NK-92 (cell line): ENCODE results near the gene CYSRT1.

ENCODE experiments used
- DNase-seq: peaks from one replicate; lab custom pipeline; 2025; ENCODE audit not compliant: unreplicated experiment; lab: John Stamatoyannopoulos, UW

The CYSRT1 gene

GRCh38 chr9:137205126-137206069 is 19.6 kb upstream of the CYSRT1 start, which contains the start of the genes NDOR1 and TMEM203:
Gene NDOR1, plus strand, starts transcription at chr9:137205700. Its CDS starts 78 bp downstream, at chr9:137205778.
Gene TMEM203, minus strand, starts transcription at chr9:137205648. Its CDS starts 234 bp downstream, at chr9:137205414.
- peak; percentile 71 for DNase-seq

- DNase-seq = no peak
Observed at GRCh38 chr9:137206602-137207001, 18.4 kb upstream of the CYSRT1 start.

- no peak for DNase-seq
Observed at GRCh38 chr9:137211532-137211931, 13.4 kb upstream of the CYSRT1 start.

- DNase-seq = no peak
Observed at GRCh38 chr9:137212520-137212919, 12.5 kb upstream of the CYSRT1 start.

- no peak for DNase-seq
Observed at GRCh38 chr9:137213160-137214060, 11.6 kb upstream of the CYSRT1 start.

DNA sequence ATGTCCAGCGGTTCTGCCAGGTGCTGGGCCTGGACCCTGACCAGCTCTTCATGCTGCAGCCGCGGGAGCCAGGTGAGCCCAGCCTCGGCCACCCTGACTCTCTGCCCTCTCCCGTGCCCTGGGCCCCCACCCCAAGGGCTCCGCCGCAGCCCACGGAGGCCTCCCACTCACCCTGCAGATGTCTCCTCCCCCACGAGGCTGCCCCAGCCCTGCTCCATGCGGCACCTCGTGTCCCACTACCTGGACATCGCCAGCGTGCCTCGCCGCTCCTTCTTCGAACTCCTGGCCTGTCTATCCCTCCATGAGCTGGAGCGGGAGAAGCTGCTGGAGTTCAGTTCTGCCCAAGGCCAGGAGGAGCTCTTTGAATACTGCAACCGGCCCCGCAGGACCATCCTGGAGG is 10.4 kb upstream of the CYSRT1 start:
- no peak for DNase-seq

- DNase-seq = no peak
Observed at GRCh38 chr9:137215196-137215986, 9.6 kb upstream of the CYSRT1 start.

GRCh38 chr9:137216188-137216965 is 8.6 kb upstream of the CYSRT1 start:
- DNase-seq = no peak

- no peak for DNase-seq
Observed at GRCh38 chr9:137217276-137218211, 7.4 kb upstream of the CYSRT1 start.

DNA sequence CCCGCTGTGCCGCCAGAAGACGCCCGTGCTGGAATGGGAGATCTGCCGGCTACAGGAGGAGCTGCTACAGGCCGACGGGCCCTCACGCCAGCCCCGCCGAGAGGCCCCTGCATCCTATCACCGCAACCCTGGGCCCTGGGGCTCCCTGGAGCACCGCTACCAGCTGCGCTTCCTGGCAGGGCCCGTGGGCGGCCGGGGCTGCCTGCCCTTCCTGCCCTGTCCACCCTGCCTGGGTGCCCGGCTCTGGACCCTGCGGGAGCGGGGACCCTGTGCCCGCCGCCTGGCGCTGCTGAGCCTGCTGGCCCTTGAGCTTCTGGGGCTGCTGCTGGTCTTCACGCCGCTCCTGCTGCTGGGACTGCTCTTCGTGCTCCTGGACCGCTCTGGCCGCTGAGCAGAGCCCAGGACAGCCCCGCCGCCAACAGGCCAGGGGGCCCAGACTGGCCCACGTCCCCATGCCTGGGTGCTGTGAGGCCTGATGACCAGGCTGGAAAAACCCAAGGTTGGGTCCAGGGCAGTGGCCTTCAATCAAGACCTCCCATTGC is 6.7 kb upstream of the CYSRT1 start:
- no peak for DNase-seq

GRCh38 chr9:137218754-137219271 is 6.2 kb upstream of the CYSRT1 start:
- no peak for DNase-seq

DNA sequence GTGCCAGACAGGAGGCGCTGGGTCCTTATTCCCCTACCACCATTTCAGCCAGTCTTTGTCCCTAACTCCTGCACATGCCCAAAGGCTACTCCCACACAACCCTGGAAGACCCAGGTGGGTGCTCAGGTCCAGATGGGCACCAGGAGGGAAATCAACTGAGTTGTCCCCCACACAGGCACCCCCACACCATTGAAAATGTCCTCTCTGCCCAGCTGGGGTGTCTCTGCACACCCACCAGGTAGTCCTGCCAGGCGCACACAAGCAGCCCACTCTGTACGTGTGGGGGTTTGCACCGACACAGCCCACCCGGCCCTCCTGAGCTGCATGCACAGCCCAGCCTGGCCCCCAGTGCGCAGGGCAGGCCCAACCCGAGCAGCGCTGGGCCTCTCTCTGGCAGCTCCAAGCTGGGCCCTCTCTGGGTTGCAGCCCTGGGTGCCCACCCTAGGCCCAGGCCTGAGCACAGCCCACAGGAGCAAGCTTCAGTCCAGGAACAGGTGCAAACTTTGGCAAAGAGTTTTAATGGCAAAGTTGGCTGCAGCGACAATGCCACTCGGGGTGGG is 5.1 kb upstream of the CYSRT1 start:
- no peak for DNase-seq

DNA sequence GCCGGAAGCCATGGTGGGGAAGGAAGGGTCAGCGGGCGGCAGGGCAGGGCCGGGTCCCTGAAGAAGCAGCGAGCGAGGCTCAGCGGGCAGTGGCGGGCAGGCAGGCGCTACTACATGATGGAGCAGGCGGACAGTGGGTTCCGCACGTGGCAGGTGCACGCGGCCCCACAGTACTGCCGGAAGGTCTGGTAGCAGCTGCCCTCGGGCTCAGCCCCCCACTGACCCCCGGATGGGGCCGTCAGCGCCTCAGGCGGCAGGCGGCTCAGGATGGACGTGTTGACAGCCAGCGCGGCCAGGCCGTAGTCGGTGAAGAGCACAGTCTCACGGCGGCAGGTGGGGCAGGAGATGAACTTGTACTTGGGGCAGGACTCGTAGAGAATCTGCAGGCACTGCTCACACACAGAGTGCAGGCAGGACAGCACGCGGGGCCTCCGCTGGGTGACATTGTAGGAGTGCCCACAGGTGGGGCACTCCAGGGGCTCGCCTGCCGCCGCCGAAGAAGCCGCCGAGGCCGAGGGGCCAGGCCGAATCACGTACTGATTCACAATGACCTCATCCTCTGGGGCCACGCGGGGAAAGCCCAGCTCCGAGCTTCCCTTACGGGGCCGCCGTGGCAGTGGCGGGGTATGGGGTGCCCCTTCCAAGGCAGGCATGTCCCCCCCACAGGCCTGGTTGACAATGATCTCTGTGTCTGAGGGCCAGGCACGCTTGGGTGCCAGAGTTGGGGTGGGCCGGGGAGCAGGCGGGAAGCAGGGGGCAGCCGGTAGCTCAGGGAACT is 4.5 kb upstream of the CYSRT1 start:
- DNase-seq = no peak

DNA sequence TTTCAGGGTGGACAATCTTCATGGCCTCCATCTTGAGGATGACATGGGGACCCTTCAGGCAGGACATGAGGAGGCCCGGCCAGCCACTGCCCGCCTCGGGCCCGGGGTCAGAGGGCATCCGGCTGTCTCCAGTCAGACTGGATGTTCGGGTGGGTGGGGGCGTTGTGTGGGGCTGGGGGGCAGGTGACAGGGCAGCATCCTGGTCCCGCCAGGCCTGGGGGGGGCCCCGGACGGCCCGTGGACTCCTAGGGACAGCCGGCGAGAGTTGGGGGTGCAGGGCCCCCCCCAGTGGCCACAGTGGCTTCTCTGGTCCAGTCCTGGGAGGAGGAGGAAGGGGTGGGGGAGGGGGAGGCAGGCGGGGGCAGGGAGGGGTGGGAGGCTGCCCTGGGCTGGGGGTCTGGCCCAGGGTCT is 3.9 kb upstream of the CYSRT1 start:
- DNase-seq = no peak

- DNase-seq = no peak
Observed at GRCh38 chr9:137221506-137222111, 3.4 kb upstream of the CYSRT1 start.

- DNase-seq = no peak
Observed at GRCh38 chr9:137222190-137223077, 2.5 kb upstream of the CYSRT1 start, which contains the start of gene RNF208. Gene RNF208, minus strand, starts transcription at chr9:137222240. Its CDS starts 1,028 bp downstream, at chr9:137221212.
